ENCODE measurements around the gene NCAM1.

The NCAM1 gene

GRCh38 chr11:113317339-113317738 is 356.1 kb downstream of the NCAM1 start:
- no peak for DNase-seq

GRCh38 chr11:113319085-113319484 is 357.9 kb downstream of the NCAM1 start:
- DNase-seq: no peak

DNA sequence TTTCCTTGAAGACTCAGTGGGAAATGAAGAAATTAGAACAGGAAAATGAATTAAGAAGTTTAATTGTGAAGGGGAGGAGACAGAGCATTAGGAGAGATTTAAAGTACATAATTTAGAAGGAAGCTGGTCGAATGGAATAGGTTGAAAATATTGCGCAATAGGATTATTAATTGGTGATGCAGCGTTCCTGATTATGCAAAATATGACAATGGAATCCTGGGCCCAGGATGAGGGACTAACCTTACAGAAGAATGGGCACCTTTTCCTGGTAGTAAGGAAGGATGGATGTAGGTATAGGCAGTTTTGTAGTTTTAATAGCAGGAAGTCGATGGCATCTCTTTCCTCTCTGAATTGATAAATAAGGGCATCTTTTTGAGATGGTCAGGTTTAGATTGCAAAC is 360.9 kb downstream of the NCAM1 start:
- no peak for DNase-seq

GRCh38 chr11:113324250-113324649 is 363.0 kb downstream of the NCAM1 start:
- DNase-seq: no peak

All from activated naive CD4-positive, alpha-beta T cell treated with Interleukin-2 at 50 U/mL for 16 hours (primary cell).